IMR-90 (cell line): ENCODE data around the gene RARRES2. TPM values are rescaled to one million over a fixed set of nuclear protein-coding genes. Genes with fewer than 3 reads are reported as not detected.

Experiments used
- ATAC-seq: fragments of 200-7000 bp; cut with Tn5 transposase; 2 replicates; pipeline ENCODE4 v1.9.1; 2020; ENCODE audit warnings: low read depth, mild to moderate bottlenecking, moderate library complexity
- BruUV-seq: library from RNA; stranded (reverse); fragments of 400-500 nt; replicated peaks from 2 replicates; lab custom pipeline; 2021; lab: Mats Ljungman, UMichigan
- CTCF ChIA-PET: fragments of 300-600 bp; formaldehyde crosslinking; extraction: SDS; loops from one replicate; lab custom pipeline; 2021; ENCODE audit warnings: antibody characterized with exemption; lab: Yijun Ruan, JAX
- POLR2A ChIA-PET: fragments of 300-600 bp; sonication (Branson Sonifier 250); formaldehyde crosslinking; loops from one replicate; lab custom pipeline; 2022; ENCODE audit warnings: antibody characterized with exemption; ENCODE audit not compliant: unreplicated experiment; lab: Charles Lee
- DNase-seq: peaks from one replicate; pipeline ENCODE4 v3.0.0; 2013
- H2AFZ ChIP-seq: replicated peaks from 2 replicates; pipeline ENCODE3; 2013; ENCODE audit warnings: low read length, mild to moderate bottlenecking; ENCODE audit not compliant: poor library complexity
- H2AK5ac ChIP-seq: 2 replicates; pipeline ENCODE4 v1.6.1; 2013; ENCODE audit warnings: low read depth, low read length, inconsistent platforms
- H2AK9ac ChIP-seq: replicated peaks from 2 replicates; pipeline ENCODE3; 2013; ENCODE audit warnings: mild to moderate bottlenecking, low read depth, low read length, moderate library complexity; ENCODE audit not compliant: poor library complexity
- H2BK120ac ChIP-seq: 2 replicates; pipeline ENCODE4 v1.6.1; 2013; ENCODE audit warnings: low read depth, low read length, inconsistent platforms
- H2BK15ac ChIP-seq: 3 replicates; pipeline ENCODE4 v1.6.1; 2013; ENCODE audit warnings: low read depth, low read length, inconsistent platforms
- H2BK20ac ChIP-seq: 2 replicates; pipeline ENCODE4 v1.6.1; 2013; ENCODE audit warnings: low read depth, mild to moderate bottlenecking, inconsistent platforms, low read length, moderate library complexity
- H2BK5ac ChIP-seq: 2 replicates; pipeline ENCODE4 v1.6.1; 2013; ENCODE audit warnings: mild to moderate bottlenecking, low read depth, low read length, inconsistent platforms; ENCODE audit not compliant: poor library complexity, severe bottlenecking
- H3K14ac ChIP-seq: replicated peaks from 2 replicates; pipeline ENCODE4 v1.6.1; 2013; ENCODE audit warnings: low read depth, low read length, inconsistent platforms
- H3K18ac ChIP-seq: 2 replicates; pipeline ENCODE4 v1.6.1; 2013; ENCODE audit warnings: low read depth, low read length, control low read depth
- H3K23ac ChIP-seq: 2 replicates; pipeline ENCODE4 v1.6.1; 2013; ENCODE audit warnings: low read depth, low read length, inconsistent platforms
- H3K27ac ChIP-seq: 2 replicates; pipeline ENCODE4 v1.5.1; 2013; ENCODE audit warnings: mild to moderate bottlenecking, control low read depth, low read length; ENCODE audit not compliant: insufficient read depth
- H3K27me3 ChIP-seq: 2 replicates; pipeline ENCODE4 v1.6.1; 2013; ENCODE audit warnings: low read length; ENCODE audit not compliant: control insufficient read depth, insufficient read depth
- H3K36me3 ChIP-seq: 2 replicates; pipeline ENCODE4 v1.6.1; 2013; ENCODE audit warnings: low read length, mixed read lengths; ENCODE audit not compliant: control insufficient read depth, insufficient read depth
- H3K4ac ChIP-seq: 2 replicates; pipeline ENCODE4 v1.6.1; 2013; ENCODE audit warnings: low read depth, low read length, inconsistent platforms
- H3K4me1 ChIP-seq: 2 replicates; pipeline ENCODE4 v1.6.1; 2013; ENCODE audit warnings: low read length, mixed read lengths; ENCODE audit not compliant: control insufficient read depth, insufficient read depth
- H3K4me2 ChIP-seq: 2 replicates; pipeline ENCODE4 v1.6.1; 2013; ENCODE audit warnings: low read depth, mild to moderate bottlenecking, control low read depth, low read length, moderate library complexity
- H3K4me3 ChIP-seq: 2 replicates; pipeline ENCODE4 v1.5.1; 2013; ENCODE audit warnings: low read depth, mild to moderate bottlenecking, control low read depth, low read length, moderate library complexity; ENCODE audit not compliant: insufficient read depth
- H3K56ac ChIP-seq: 2 replicates; pipeline ENCODE4 v1.6.1; 2013; ENCODE audit warnings: low read length, inconsistent platforms; ENCODE audit not compliant: insufficient read depth; ENCODE audit errors: extremely low read depth
- H3K79me1 ChIP-seq, 2 experiments: 2 replicates each; pipeline ENCODE4 v1.6.1; 2013; ENCODE audit warnings: low read length in 2 of 2, inconsistent platforms in 1 of 2, low read depth in 1 of 2
- H3K9ac ChIP-seq: 2 replicates; pipeline ENCODE4 v1.6.1; 2013; ENCODE audit warnings: low read depth, low read length, control low read depth
- H3K9me1 ChIP-seq: 2 replicates; pipeline ENCODE4 v1.6.1; 2013; ENCODE audit warnings: low read length, inconsistent platforms; ENCODE audit not compliant: insufficient read depth
- H3K9me3 ChIP-seq: 2 replicates; pipeline ENCODE4 v1.6.1; 2013; ENCODE audit warnings: low read length; ENCODE audit not compliant: control insufficient read depth, insufficient read depth
- H4K20me1 ChIP-seq: 2 replicates; pipeline ENCODE4 v1.6.1; 2013; ENCODE audit warnings: low read length, inconsistent platforms; ENCODE audit not compliant: insufficient read depth
- H4K5ac ChIP-seq: 2 replicates; pipeline ENCODE4 v1.6.1; 2013; ENCODE audit warnings: mild to moderate bottlenecking, low read depth, low read length, control low read depth
- H4K8ac ChIP-seq, 2 experiments: 2 replicates each; pipeline ENCODE4 v1.6.1; 2013; ENCODE audit warnings: low read depth in 2 of 2, low read length in 2 of 2, control low read depth in 1 of 2, inconsistent platforms in 1 of 2
- H4K91ac ChIP-seq: 2 replicates; pipeline ENCODE4 v1.6.1; 2013; ENCODE audit warnings: low read depth, low read length, inconsistent platforms; ENCODE audit not compliant: insufficient read depth
- BHLHE40 ChIP-seq: fragments of 150-350 bp; IDR thresholded peaks from 2 replicates; pipeline ENCODE4 v1.6.1; 2016; ENCODE audit warnings: mild to moderate bottlenecking, low read depth, low read length
- CEBPB ChIP-seq: IDR thresholded peaks from 2 replicates; pipeline ENCODE4 v1.6.1; 2012; ENCODE audit warnings: low read depth, low read length, improper control_type of control experiment
- FOS ChIP-seq: fragments of 150-350 bp; IDR thresholded peaks from 2 replicates; pipeline ENCODE4 v1.6.1; 2016; ENCODE audit warnings: low read depth, low read length
- MAFK ChIP-seq: IDR thresholded peaks from 2 replicates; pipeline ENCODE4 v1.6.1; 2012; ENCODE audit warnings: low read depth, low read length, improper control_type of control experiment
- MAZ ChIP-seq: IDR thresholded peaks from 2 replicates; pipeline ENCODE4 v1.6.1; 2012; ENCODE audit warnings: low read depth, mild to moderate bottlenecking, low read length, improper control_type of control experiment, moderate library complexity, borderline replicate concordance
- MXI1 ChIP-seq: IDR thresholded peaks from 2 replicates; pipeline ENCODE4 v1.6.1; 2012; ENCODE audit warnings: low read depth, mild to moderate bottlenecking, low read length, moderate library complexity, borderline replicate concordance
- RAD21 ChIP-seq: IDR thresholded peaks from 2 replicates; pipeline ENCODE4 v1.6.1; 2012; ENCODE audit warnings: low read length, improper control_type of control experiment
- RCOR1 ChIP-seq: IDR thresholded peaks from 2 replicates; pipeline ENCODE4 v1.6.1; 2012; ENCODE audit warnings: mild to moderate bottlenecking, low read length, improper control_type of control experiment; ENCODE audit not compliant: insufficient replicate concordance
- RFX5 ChIP-seq: IDR thresholded peaks from 2 replicates; pipeline ENCODE4 v1.8.0; 2012; ENCODE audit warnings: low read depth, mild to moderate bottlenecking, low read length, moderate library complexity
- WGBS, 2 experiments: methylation state at CpG; one replicate each; pipeline versions ENCODE4 v1.1.5 to v1.1.7; 2013; ENCODE audit warnings: missing lambda C conversion rate in 2 of 2; ENCODE audit not compliant: insufficient read length in 1 of 2; ENCODE audit errors: extremely low coverage in 2 of 2; 5-methylcytosine and 5-hydroxymethylcytosine counted together
- dilution Hi-C: fragments of 300-500 bp; cut with HindIII; formaldehyde crosslinking; loops from one replicate; pipeline ENCODE4 v1.14.3; 2018; ENCODE audit warnings: low sequenced_read_pairs; ENCODE audit not compliant: unreplicated experiment
- in situ Hi-C: fragments of 300-500 bp; cut with MboI; formaldehyde crosslinking; loops from 3 replicates; pipeline ENCODE4 v1.14.3; 2019; ENCODE audit warnings: low sequenced_read_pairs, inconsistent platforms, mixed read lengths
- intact Hi-C: fragments of 100-400 bp; cut with micrococcal nuclease; formaldehyde crosslinking; loops from 2 replicates; pipeline ENCODE4 v1.10.0; 2022
- polyA plus RNA-seq, 3 experiments: library from polyadenylated mRNA; depleted of rRNA; stranded (reverse); fragments of >200 nt; gene quantifications; 2 replicates each; pipeline ENCODE4 v1.2.3, GENCODE V29; 2012; ENCODE audit warnings: low replicate concordance in 1 of 3
- total RNA-seq: library from RNA; depleted of rRNA; stranded (reverse); fragments of >200 nt; gene quantifications from 2 replicates; pipeline ENCODE4 v1.2.3, GENCODE V29; 2012
- TF ChIP-seq, protein P1 (sequence below): conservative IDR thresholded peaks from 2 replicates; pipeline ENCODE4 v1.5.1; 2012; ENCODE audit warnings: mild to moderate bottlenecking, low read depth, low read length, improper control_type of control experiment
- TF ChIP-seq, protein P2 (sequence below): fragments of 150-350 bp; IDR thresholded peaks from 2 replicates; pipeline ENCODE4 v1.6.1; 2017; ENCODE audit warnings: mild to moderate bottlenecking, antibody characterized with exemption, low read length, low read depth

Gene RARRES2
- total and polyA plus RNA-seq, 2 of the 4 experiments (the other 2 are of a cell fraction) = 1.6 TPM; not detected in 1

DNA sequence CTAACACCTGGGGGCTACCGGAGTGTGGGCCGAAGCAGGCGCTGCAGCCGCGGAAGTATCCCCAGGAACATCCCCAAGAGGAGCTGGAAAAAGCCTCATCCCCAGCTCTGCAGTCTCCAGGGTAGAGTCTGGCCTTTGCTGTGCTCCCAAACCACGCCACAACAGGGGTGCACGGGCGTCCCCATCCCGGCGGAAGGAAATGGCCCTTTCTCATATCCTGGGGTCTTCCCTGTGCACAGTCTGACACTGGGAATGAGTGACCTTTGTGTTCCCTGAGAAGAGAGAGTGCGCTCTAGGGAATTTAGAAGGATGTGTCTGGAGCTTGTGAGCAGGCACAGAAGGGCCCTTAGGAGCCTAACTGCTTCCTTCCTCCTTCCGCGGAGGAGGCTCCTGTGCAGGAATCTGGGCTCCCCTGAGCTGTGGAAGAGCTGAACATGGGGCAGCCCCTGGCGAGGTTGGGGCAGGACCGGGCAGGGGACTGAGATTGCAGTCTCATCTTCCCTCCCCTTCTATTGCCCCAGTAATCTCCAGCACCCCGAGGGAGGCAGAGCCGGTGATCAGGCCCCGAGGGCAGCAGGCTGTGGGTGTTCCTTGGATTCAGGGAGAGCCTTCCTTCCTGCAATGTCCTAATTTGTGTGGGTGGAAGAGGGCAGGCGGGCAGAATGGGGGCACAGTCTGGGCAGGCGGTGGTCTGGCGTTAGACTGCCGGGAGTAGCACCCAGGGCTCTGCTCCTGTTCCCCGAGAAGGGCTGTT is 28.5 kb upstream of the RARRES2 start:
- peak overlapping the region; percentile 79 for H2BK5ac ChIP-seq
- ChIA-PET CTCF (interaction anchor here (0.8 to 1.1 kb wide), 4 partner anchors 8 to 64 kb away, joined by 3 to 5 read pairs (median 3); no protein-coding TSS in a partner anchor), POLR2A (interaction anchor here (0.6 to 1.7 kb wide), 2 partner anchors 35 to 53 kb away, joined by 3 to 5 read pairs; no protein-coding TSS in a partner anchor)
- H3K27ac ChIP-seq = peak overlapping the region; percentile 85
- peak overlapping the region; percentile 97 for H2AFZ ChIP-seq
- intact Hi-C loops = loop anchor here (1.0 kb wide), 1 partner anchor 35 kb away; no protein-coding TSS in a partner anchor
- peak overlapping the region; percentile 46; the same call in 1 of the 3 replicates for H2BK15ac ChIP-seq
- peak overlapping the region; percentile 81 for H3K9ac ChIP-seq
- peak overlapping the region; percentile 81 for H3K4me3 ChIP-seq
- no peak for TF ChIP-seq RCOR1
- TF ChIP-seq CEBPB = no peak
- TF ChIP-seq MXI1 = no peak
- TF ChIP-seq MAZ = no peak
- no peak for TF ChIP-seq RAD21
- TF ChIP-seq, protein P1, sequence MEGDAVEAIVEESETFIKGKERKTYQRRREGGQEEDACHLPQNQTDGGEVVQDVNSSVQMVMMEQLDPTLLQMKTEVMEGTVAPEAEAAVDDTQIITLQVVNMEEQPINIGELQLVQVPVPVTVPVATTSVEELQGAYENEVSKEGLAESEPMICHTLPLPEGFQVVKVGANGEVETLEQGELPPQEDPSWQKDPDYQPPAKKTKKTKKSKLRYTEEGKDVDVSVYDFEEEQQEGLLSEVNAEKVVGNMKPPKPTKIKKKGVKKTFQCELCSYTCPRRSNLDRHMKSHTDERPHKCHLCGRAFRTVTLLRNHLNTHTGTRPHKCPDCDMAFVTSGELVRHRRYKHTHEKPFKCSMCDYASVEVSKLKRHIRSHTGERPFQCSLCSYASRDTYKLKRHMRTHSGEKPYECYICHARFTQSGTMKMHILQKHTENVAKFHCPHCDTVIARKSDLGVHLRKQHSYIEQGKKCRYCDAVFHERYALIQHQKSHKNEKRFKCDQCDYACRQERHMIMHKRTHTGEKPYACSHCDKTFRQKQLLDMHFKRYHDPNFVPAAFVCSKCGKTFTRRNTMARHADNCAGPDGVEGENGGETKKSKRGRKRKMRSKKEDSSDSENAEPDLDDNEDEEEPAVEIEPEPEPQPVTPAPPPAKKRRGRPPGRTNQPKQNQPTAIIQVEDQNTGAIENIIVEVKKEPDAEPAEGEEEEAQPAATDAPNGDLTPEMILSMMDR = no peak
- TF ChIP-seq, protein P2, sequence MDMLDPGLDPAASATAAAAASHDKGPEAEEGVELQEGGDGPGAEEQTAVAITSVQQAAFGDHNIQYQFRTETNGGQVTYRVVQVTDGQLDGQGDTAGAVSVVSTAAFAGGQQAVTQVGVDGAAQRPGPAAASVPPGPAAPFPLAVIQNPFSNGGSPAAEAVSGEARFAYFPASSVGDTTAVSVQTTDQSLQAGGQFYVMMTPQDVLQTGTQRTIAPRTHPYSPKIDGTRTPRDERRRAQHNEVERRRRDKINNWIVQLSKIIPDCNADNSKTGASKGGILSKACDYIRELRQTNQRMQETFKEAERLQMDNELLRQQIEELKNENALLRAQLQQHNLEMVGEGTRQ = no peak
- no peak for TF ChIP-seq RFX5
- TF ChIP-seq BHLHE40 = no peak
- no peak for TF ChIP-seq MAFK
- no peak for TF ChIP-seq FOS
- H3K4me1 ChIP-seq = peaks cover 18% of the 10 kb centered on the region
- WGBS, 2 experiments = 85% methylated on average over 4 of the region's 23 CpGs; no CpG with 5 or more reads in 1 of the 2 experiments
- H3K9me1 ChIP-seq = no peaks in the 10 kb centered on the region; the same call in 1 of the 2 replicates
- peak overlapping the region; percentile 56 to 92; a peak in 3 of 4 replicates for H4K8ac ChIP-seq
- peak overlapping the region; percentile 89 for H2AK5ac ChIP-seq
- H3K23ac ChIP-seq = peak overlapping the region; percentile 99; the same call in 1 of the 2 replicates
- H3K14ac ChIP-seq = peak overlapping the region; percentile 99
- in situ Hi-C loops = no loop called here
- H4K91ac ChIP-seq = peak overlapping the region; percentile 97
- peaks cover 9% of the 10 kb centered on the region for H4K20me1 ChIP-seq
- H2AK9ac ChIP-seq = peak overlapping the region; percentile 93
- H3K36me3 ChIP-seq = peaks cover 38% of the 10 kb centered on the region
- H2BK120ac ChIP-seq = peak overlapping the region; percentile 86
- peak overlapping the region; percentile 97 for H3K4me2 ChIP-seq
- dilution Hi-C loops = no loop called here
- H3K4ac ChIP-seq = peak overlapping the region; percentile 98
- ATAC-seq = 0 out of 2 replicates have a peak, but pooled peaks have one; percentile 1
- no TSS peak for BruUV-seq
- H3K56ac ChIP-seq = peak overlapping the region; percentile 93
- H3K18ac ChIP-seq = 0 out of 2 replicates have a peak overlapping the region, but pooled peaks have one; percentile 9
- H3K27me3 ChIP-seq = no peaks in the 10 kb centered on the region
- no peaks in the 10 kb centered on the region for H3K9me3 ChIP-seq
- H2BK20ac ChIP-seq = no peak overlapping the region
- peaks cover 21 to 44% of the 10 kb centered on the region in 2 experiments; a peak in 3 of 4 replicates for H3K79me1 ChIP-seq
- H4K5ac ChIP-seq = peak overlapping the region; percentile 11; the same call in 1 of the 2 replicates
- DNase-seq = no peak
